Psoas muscle (tissue), 8 donors: ENCODE data around the gene ALOXE3. TPM values are rescaled to one million over a fixed set of nuclear protein-coding genes. Genes with fewer than 3 reads are reported as not detected.

Experiments used
- ATAC-seq, 4 donors: fragments of 200-7000 bp; cut with Tn5 transposase; one replicate each; pipeline ENCODE4 v1.9.1; 2020; ENCODE audit warnings: moderate library complexity in 3 of 4, mild to moderate bottlenecking in 2 of 4
- DNase-seq, 2 donors: peaks; one replicate each; pipeline ENCODE4 v3.0.0-alpha.2; 2020
- H3K27ac ChIP-seq: fragments of 200-600 bp; one replicate; pipeline ENCODE4 v1.8.0; 2022
- H3K27me3 ChIP-seq, 3 donors: fragments of 200-600 bp in 1 of 3; one replicate each; pipeline versions ENCODE4 v1.6.1 to v1.8.0; 2013 to 2022; ENCODE audit warnings: low read length in 2 of 3, mild to moderate bottlenecking in 2 of 3, moderate library complexity in 1 of 3; ENCODE audit not compliant: insufficient read depth in 3 of 3
- H3K36me3 ChIP-seq, 2 donors: fragments of 200-600 bp in 1 of 2; one replicate each; pipeline versions ENCODE4 v1.6.1 to v1.8.0; 2013 to 2022; ENCODE audit warnings: low read depth in 1 of 2, mild to moderate bottlenecking in 1 of 2, moderate library complexity in 1 of 2; ENCODE audit not compliant: insufficient read depth in 1 of 2
- H3K4me1 ChIP-seq: fragments of 200-600 bp; one replicate; pipeline ENCODE4 v1.8.0; 2022
- H3K4me3 ChIP-seq: fragments of 200-600 bp; one replicate; pipeline ENCODE4 v1.8.0; 2022; ENCODE audit warnings: mild to moderate bottlenecking
- H3K9me3 ChIP-seq: fragments of 200-600 bp; one replicate; pipeline ENCODE4 v1.8.0; 2022
- CTCF ChIP-seq: fragments of 200-600 bp; IDR thresholded peaks from one replicate; pipeline ENCODE4 v1.8.0; 2022; ENCODE audit warnings: antibody characterized with exemption
- WGBS, 3 donors: extraction: QIAGEN DNeasy Blood & Tissue Kit; methylation state at CpG; one replicate each; pipeline versions ENCODE4 v1.1.6 to v1.1.7; 2013; 5-methylcytosine and 5-hydroxymethylcytosine counted together
- intact Hi-C, 2 donors: fragments of 100-400 bp; cut with DNase I; formaldehyde crosslinking; loops; one replicate each; pipeline versions ENCODE4 v1.11.0 to v1.14.2; 2022
- polyA plus RNA-seq, 3 donors: library from polyadenylated mRNA; stranded (reverse); fragments of 200-250 nt; gene quantifications; one replicate each; pipeline ENCODE4 v1.2.3, GENCODE V29; 2013
- total RNA-seq, 4 donors: library from RNA; stranded (reverse); fragmentation: NEBNext Ultra II Directional in 2 of 4; extraction: Animal tissue kit (Norgen Biotek cat#: 25700) in 2 of 4; gene quantifications; one replicate each; pipeline versions ENCODE4 v1.2.1 to v1.2.4, GENCODE V29; 2021 to 2023
- donor health status: healthy with polysubstance abuse.
- donor health status: DM: no; HTN: no; CAD: no; lungs with moderate emphysema.
- donor health status: Bipolar disorder and iron deficiency.
- donor health status: healthy.
- donor health status: DM: yes; HTN: yes; CAD: no.
- donor health status: DM: no; HTN: no; CAD: no.
- donor health status: DM: no; HTN: no; CAD: no.
- donor health status: DM: yes; HTN: yes; CAD: no.

The ALOXE3 gene
- total and polyA plus RNA-seq, 7 donors = 0.42 TPM; not detected in 6

GRCh38 chr17:8128125-8128784, 9.9 kb upstream of the ALOXE3 start:
- DNase-seq = peak in 1 of 2 donors; percentile 8
- peaks cover 0 to 22% (median 7%) of the 10 kb centered on the region in 3 donors for H3K27me3 ChIP-seq
- ATAC-seq = no peak
- intact Hi-C loops = loop anchor here in 1 of 2 donors (5.0 kb wide), 1 partner anchor 39 kb away; no protein-coding TSS in a partner anchor
- H3K4me3 ChIP-seq = no peak overlapping the region
- no peak for TF ChIP-seq CTCF
- H3K27ac ChIP-seq = no peak overlapping the region
- H3K9me3 ChIP-seq = no peaks in the 10 kb centered on the region
- H3K36me3 ChIP-seq = no peaks in the 10 kb centered on the region
- peaks cover 25% of the 10 kb centered on the region for H3K4me1 ChIP-seq
- WGBS, 3 donors = 90 to 91% (median 90%) methylated on average over 14 of the region's 14 CpGs

GRCh38 chr17:8126491-8127066, 8.3 kb upstream of the ALOXE3 start:
- 0 to 2% (median 1%) methylated on average over 31 to 45 of the region's 45 CpGs for WGBS, 3 donors
- Histone ChIP-seq H3K36me3 (no peaks in the 10 kb centered on the region), H3K27me3 (peaks cover 0 to 31% (median 7%) of the 10 kb centered on the region in 3 donors), H3K4me1 (peaks cover 25% of the 10 kb centered on the region), H3K4me3 (peak overlapping the region; percentile 77), H3K9me3 (no peaks in the 10 kb centered on the region), H3K27ac (peak overlapping the region; percentile 69)
- intact Hi-C loops = loop anchor here in 1 of 2 donors (5.0 kb wide), 1 partner anchor 41 kb away; no protein-coding TSS in a partner anchor
- TF ChIP-seq CTCF = no peak
- ATAC-seq (peak; percentile 43 to 57 (median 50)), DNase-seq (peak in 1 of 2 donors; percentile 70)

- peak overlapping the region; percentile 69 for H3K27ac ChIP-seq
- H3K9me3 ChIP-seq = no peaks in the 10 kb centered on the region
- no peak for TF ChIP-seq CTCF
- peak; percentile 2 to 22 (median 8) for ATAC-seq
- peak in 1 of 2 donors; percentile 64 for DNase-seq
- peaks cover 29% of the 10 kb centered on the region for H3K4me1 ChIP-seq
- peak overlapping the region; percentile 77 for H3K4me3 ChIP-seq
- WGBS, 3 donors = 0 to 1% (median 1%) methylated on average over 33 to 35 of the region's 35 CpGs
- no peaks in the 10 kb centered on the region for H3K36me3 ChIP-seq
- intact Hi-C loops = loop anchor here in 1 of 2 donors (5.0 kb wide), 1 partner anchor 41 kb away; no protein-coding TSS in a partner anchor
- peaks cover 0 to 31% (median 7%) of the 10 kb centered on the region in 3 donors for H3K27me3 ChIP-seq
Observed at GRCh38 chr17:8125947-8126490, 7.7 kb upstream of the ALOXE3 start.

GRCh38 chr17:8125154-8125946, 7.0 kb upstream of the ALOXE3 start:
- WGBS, 3 donors = 2 to 4% (median 3%) methylated on average over 40 of the region's 40 CpGs
- peaks cover 30% of the 10 kb centered on the region for H3K4me1 ChIP-seq
- intact Hi-C loops = loop anchor here in 1 of 2 donors (5.0 kb wide), 1 partner anchor 42 kb away; no protein-coding TSS in a partner anchor
- H3K27ac ChIP-seq = no peak overlapping the region
- peak; percentile 43 to 72 (median 50) for ATAC-seq
- H3K27me3 ChIP-seq = peaks cover 0 to 31% (median 7%) of the 10 kb centered on the region in 3 donors
- DNase-seq = peak; percentile 78 to 83
- no peaks in the 10 kb centered on the region for H3K36me3 ChIP-seq
- H3K4me3 ChIP-seq = peak overlapping the region; percentile 77
- TF ChIP-seq CTCF = no peak
- no peaks in the 10 kb centered on the region for H3K9me3 ChIP-seq
